Neural crest cell (in vitro differentiated cells): ENCODE data around the gene SCRN1. TPM values are rescaled to one million over a fixed set of nuclear protein-coding genes. Genes with fewer than 3 reads are reported as not detected.

Experiments used
- DNase-seq: peaks from one replicate; pipeline ENCODE4 v3.0.0; 2021; ENCODE audit warnings: low read depth, mixed read lengths, low spot score
- H3K27ac Mint-ChIP-seq: one replicate; pipeline ENCODE4 v1.8.0; 2021; ENCODE audit warnings: mild to moderate bottlenecking, mixed read lengths; ENCODE audit not compliant: unreplicated experiment
- H3K27me3 Mint-ChIP-seq: 2 replicates; pipeline ENCODE4 v1.8.0; 2021; ENCODE audit warnings: low read depth, mild to moderate bottlenecking, mixed read lengths
- H3K36me3 Mint-ChIP-seq: 2 replicates; pipeline ENCODE4 v1.8.0; 2021; ENCODE audit warnings: low read depth, mild to moderate bottlenecking, mixed read lengths
- H3K4me1 Mint-ChIP-seq: 2 replicates; pipeline ENCODE4 v1.8.0; 2021; ENCODE audit warnings: mixed read lengths
- H3K4me3 Mint-ChIP-seq: one replicate; pipeline ENCODE4 v1.8.0; 2021; ENCODE audit warnings: mild to moderate bottlenecking, mixed read lengths
- H3K9me3 Mint-ChIP-seq: 2 replicates; pipeline ENCODE4 v1.8.0; 2021; ENCODE audit warnings: mixed read lengths
- total RNA-seq: library from RNA; stranded (reverse); gene quantifications from 2 replicates; pipeline ENCODE4 v1.2.1, GENCODE V29; 2021
- TF ChIP-seq, protein P1 (sequence below): fragments of 200-600 bp; sonication (generic); conservative IDR thresholded peaks from 2 replicates; pipeline ENCODE4 v1.5.0; 2021; ENCODE audit warnings: antibody characterized with exemption, mild to moderate bottlenecking

The SCRN1 gene
- total RNA-seq, 1 donor from 2014 or later = 76.8 TPM

DNA sequence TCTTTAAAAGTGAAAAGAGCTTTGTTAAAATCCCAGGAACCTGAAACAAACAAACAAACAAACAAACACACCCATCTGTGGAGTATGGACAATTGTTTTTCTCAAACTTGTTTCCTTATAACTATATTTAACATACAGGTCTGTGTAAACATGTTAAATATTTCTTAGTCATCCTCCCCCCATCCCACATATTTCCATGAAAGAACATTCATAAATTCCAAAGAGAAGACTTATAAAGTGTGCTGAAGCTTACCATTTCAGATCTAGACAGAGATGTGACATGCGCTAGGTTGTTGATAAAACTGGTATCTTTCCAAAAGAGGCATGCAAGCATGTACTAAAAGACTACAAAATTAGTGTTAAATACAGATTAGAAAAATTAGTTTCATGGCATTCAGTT is 30.4 kb upstream of the SCRN1 start:
- Mint-ChIP-seq H3K4me3 (no peak overlapping the region), H3K27me3 (no peaks in the 10 kb centered on the region), H3K36me3 (no peaks in the 10 kb centered on the region), H3K4me1 (peaks cover 16% of the 10 kb centered on the region), H3K27ac (no peak overlapping the region), H3K9me3 (no peaks in the 10 kb centered on the region)
- TF ChIP-seq, protein P1, sequence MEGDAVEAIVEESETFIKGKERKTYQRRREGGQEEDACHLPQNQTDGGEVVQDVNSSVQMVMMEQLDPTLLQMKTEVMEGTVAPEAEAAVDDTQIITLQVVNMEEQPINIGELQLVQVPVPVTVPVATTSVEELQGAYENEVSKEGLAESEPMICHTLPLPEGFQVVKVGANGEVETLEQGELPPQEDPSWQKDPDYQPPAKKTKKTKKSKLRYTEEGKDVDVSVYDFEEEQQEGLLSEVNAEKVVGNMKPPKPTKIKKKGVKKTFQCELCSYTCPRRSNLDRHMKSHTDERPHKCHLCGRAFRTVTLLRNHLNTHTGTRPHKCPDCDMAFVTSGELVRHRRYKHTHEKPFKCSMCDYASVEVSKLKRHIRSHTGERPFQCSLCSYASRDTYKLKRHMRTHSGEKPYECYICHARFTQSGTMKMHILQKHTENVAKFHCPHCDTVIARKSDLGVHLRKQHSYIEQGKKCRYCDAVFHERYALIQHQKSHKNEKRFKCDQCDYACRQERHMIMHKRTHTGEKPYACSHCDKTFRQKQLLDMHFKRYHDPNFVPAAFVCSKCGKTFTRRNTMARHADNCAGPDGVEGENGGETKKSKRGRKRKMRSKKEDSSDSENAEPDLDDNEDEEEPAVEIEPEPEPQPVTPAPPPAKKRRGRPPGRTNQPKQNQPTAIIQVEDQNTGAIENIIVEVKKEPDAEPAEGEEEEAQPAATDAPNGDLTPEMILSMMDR = no peak
- no peak for DNase-seq

DNA sequence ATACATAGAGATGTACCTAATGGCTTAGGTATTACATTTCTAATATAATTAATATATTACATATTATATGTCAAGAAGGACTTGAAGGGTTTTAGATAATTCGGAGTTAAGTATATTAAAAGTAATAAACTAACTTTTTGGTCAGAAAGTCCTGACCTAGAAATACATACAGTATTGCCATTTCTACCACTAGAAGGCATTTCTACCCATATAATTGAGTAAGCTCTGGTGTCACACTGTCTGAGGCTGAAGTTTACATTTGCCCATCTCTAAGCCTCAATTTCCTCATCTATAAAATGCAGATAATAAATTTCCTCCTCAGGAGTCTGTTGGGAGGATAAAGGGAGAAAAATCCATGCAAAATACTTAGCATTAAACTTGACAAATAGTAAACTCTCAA is 29.8 kb upstream of the SCRN1 start:
- no peaks in the 10 kb centered on the region for H3K9me3 Mint-ChIP-seq
- no peak overlapping the region for H3K27ac Mint-ChIP-seq

DNA sequence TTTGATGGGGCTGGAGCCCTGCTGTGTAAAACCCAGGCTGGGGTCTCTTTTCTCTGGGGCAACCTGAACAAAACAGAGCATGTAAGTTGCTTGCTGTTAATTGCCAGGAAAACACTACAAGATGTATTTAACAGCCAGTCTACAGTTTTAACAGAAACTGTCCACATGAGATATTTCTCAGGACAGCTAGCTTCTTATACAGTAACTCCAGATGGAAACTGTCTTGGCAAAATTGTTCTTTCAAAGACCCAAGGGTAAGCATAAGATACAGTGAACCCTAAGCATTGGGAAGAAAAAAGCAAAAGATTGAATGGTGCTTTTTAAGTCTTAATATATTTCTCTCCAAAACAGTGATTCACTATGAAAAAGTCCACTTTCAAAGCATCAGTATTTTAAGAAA is 28.9 kb upstream of the SCRN1 start:
- Mint-ChIP-seq H3K27ac (no peak overlapping the region), H3K4me1 (peaks cover 5% of the 10 kb centered on the region), H3K9me3 (no peaks in the 10 kb centered on the region), H3K27me3 (no peaks in the 10 kb centered on the region), H3K36me3 (peaks cover 2% of the 10 kb centered on the region), H3K4me3 (no peak overlapping the region)
- TF ChIP-seq, protein P1 = no peak
- no peak for DNase-seq

More for the DNA sequence above, 29.8 kb upstream of the SCRN1 start:
- Mint-ChIP-seq H3K36me3 (no peaks in the 10 kb centered on the region), H3K27me3 (no peaks in the 10 kb centered on the region), H3K4me3 (no peak overlapping the region), H3K4me1 (peaks cover 11% of the 10 kb centered on the region)
- TF ChIP-seq, protein P1 = no peak
- no peak for DNase-seq

DNA sequence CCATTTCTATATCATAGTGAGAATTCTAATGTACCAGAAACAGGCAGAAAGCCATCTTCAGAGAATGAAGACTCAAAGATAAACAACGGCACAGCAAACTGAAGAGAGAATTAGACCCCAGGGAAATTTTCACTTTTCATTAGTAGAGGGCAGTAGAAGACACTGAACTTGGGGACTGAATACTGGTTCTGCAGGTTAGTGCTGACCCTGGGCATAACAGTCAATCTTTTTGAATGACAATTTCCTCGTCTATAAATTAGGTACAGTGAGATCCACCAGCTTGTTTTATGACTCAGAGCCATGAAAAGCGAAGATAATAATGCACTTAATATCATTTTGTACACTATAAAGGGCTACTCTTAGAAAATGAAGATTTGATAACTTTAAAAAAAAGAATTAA is 23.2 kb upstream of the SCRN1 start:
- Mint-ChIP-seq H3K27ac (no peak overlapping the region), H3K4me3 (no peak overlapping the region), H3K4me1 (no peaks in the 10 kb centered on the region), H3K27me3 (no peaks in the 10 kb centered on the region), H3K9me3 (no peaks in the 10 kb centered on the region), H3K36me3 (peaks cover 2% of the 10 kb centered on the region)
- DNase-seq = no peak
- TF ChIP-seq, protein P1 = no peak

DNA sequence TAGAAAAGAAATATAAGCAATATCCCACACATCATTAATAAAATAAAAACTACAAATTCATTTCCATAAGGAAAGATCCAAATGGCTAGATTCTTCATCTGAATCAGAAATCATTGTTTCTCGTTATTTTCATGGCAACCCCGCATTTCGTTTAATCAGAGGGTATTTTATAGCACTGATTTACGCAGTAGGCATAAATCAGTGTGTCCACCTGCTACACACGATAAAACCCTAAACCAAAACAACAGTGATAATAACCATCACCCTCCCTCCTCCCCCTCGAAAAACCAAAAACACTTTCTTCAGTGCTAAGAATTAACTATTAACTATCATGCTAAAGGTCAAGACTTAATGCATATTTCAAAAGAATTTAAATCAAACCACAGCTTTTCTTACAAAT is 20.4 kb upstream of the SCRN1 start:
- TF ChIP-seq, protein P1 = no peak
- Mint-ChIP-seq H3K27me3 (no peaks in the 10 kb centered on the region), H3K27ac (no peak overlapping the region), H3K9me3 (no peaks in the 10 kb centered on the region), H3K4me3 (no peak overlapping the region), H3K4me1 (peaks cover 8% of the 10 kb centered on the region), H3K36me3 (peaks cover 2% of the 10 kb centered on the region)
- no peak for DNase-seq

- no peak for DNase-seq
- Mint-ChIP-seq H3K27me3 (no peaks in the 10 kb centered on the region), H3K36me3 (no peaks in the 10 kb centered on the region), H3K9me3 (no peaks in the 10 kb centered on the region), H3K4me1 (peaks cover 19% of the 10 kb centered on the region), H3K27ac (no peak overlapping the region), H3K4me3 (no peak overlapping the region)
- TF ChIP-seq, protein P1 = no peak
Observed at GRCh38 chr7:30005464-30005863, 15.9 kb upstream of the SCRN1 start.
